ENCODE measurements around the gene LINC00237. TPM values are rescaled to one million over a fixed set of nuclear protein-coding genes. Genes with fewer than 3 reads are reported as not detected.

LINC00237 gene
- total and polyA plus RNA-seq, 2 experiments from 2014 or later, result 0.31 to 2.0 TPM

DNA sequence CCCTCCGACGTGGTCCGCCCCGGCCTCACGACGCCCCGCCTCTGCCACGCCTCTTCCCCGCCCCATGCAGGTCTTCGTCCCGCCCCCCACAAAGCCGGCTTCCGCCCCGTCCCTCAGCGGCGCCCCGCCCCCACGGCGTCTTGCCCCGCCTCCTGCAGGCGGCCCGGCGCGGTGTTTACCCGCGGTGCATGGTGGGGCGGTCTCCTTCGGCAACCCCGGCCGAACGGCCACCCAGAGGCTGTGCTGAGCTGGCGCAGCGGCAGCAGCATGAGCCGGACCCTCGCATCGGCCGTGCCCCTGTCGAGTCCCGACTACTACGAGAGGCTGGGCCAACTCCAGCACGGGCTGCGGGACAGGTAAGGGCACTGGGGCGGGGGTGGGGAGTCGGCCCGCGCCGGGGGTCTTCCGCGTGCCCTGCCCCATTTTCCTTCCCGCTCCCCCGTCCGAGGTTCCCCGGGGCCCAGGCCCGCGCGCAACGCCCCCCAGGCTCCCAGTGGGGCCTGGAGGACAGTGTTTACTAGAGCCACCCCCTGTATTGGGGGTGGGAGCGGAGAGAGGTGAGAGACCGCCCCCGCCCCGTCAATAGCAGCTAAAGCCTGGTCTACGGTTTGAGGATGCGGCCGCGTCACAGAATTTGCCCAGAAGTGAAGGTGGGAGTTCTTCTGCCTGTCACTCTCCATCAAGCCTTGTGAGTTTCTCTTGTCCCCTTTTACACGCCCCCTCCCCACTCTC is 19.9 kb upstream of the LINC00237 start, which contains the start of gene KIZ:
KIZ (plus strand) TSS at position 234 of the 732 bp plus-strand sequence; CDS start at position 268, 34 bp downstream.
- Histone ChIP-seq H3K27me3 (ENCODE audit: insufficient read depth) (no peaks in the 10 kb centered on the region), H3K36me3 (ENCODE audit: insufficient read depth) (no peaks in the 10 kb centered on the region), H2AFZ (peak within 1 kb of the TSS; percentile 99), H4K20me1 (replicated peaks; ENCODE audit: insufficient read depth) (no peaks in the 10 kb centered on the region), H3F3A (replicated peaks; ENCODE audit: low read depth) (peaks cover 6% of the 10 kb centered on the region; the same call in 1 of the 2 replicates), H3K4me1 (ENCODE audit: insufficient read depth) (peaks cover 53% of the 10 kb centered on the region), H3K79me2 (replicated peaks; ENCODE audit: insufficient read depth) (peaks cover 47% of the 10 kb centered on the region), H3K4me2 (peak within 1 kb of the TSS; percentile 98), H3K9me2 (ENCODE audit: insufficient read depth) (no peaks in the 10 kb centered on the region), H3K4me3 (peak within 1 kb of the TSS; percentile 95), H3K27ac (ENCODE audit: low read depth) (peak within 1 kb of the TSS; percentile 92)
- peaks cover 31% of the 10 kb centered on the region for H3K4me1 Mint-ChIP-seq
- H3K9me3 Mint-ChIP-seq, result no peaks in the 10 kb centered on the region
- peak within 1 kb of the TSS; percentile 90 for H3K4me3 Mint-ChIP-seq
- H3K27me3 Mint-ChIP-seq (ENCODE audit: insufficient read depth, low read depth, poor library complexity), result peaks cover 5% of the 10 kb centered on the region
- TF ChIP-seq, protein P1, sequence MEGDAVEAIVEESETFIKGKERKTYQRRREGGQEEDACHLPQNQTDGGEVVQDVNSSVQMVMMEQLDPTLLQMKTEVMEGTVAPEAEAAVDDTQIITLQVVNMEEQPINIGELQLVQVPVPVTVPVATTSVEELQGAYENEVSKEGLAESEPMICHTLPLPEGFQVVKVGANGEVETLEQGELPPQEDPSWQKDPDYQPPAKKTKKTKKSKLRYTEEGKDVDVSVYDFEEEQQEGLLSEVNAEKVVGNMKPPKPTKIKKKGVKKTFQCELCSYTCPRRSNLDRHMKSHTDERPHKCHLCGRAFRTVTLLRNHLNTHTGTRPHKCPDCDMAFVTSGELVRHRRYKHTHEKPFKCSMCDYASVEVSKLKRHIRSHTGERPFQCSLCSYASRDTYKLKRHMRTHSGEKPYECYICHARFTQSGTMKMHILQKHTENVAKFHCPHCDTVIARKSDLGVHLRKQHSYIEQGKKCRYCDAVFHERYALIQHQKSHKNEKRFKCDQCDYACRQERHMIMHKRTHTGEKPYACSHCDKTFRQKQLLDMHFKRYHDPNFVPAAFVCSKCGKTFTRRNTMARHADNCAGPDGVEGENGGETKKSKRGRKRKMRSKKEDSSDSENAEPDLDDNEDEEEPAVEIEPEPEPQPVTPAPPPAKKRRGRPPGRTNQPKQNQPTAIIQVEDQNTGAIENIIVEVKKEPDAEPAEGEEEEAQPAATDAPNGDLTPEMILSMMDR (conservative IDR thresholded peaks at IDR 0.05; ENCODE audit: low read depth in 2 of 2), result peak in 1 of 2 experiments; percentile 25; a peak in 2 of 4 replicates
- TF ChIP-seq CREB1 (CRISPR knock-in tag; IDR thresholded peaks at IDR 0.05; ENCODE audit: low read depth) (no peak; the same call in 1 of the 2 replicates), POLR2AphosphoS5 (IDR thresholded peaks at IDR 0.05; ENCODE audit: low read depth) (peak; percentile 85), NANOG (IDR thresholded peaks at IDR 0.05; ENCODE audit: borderline replicate concordance) (no peak)
- ATAC-seq (peak; percentile 97), DNase-seq (ENCODE audit: low spot score) (peak; percentile 97)
- peak within 1 kb of the TSS; percentile 53 for H3K27ac Mint-ChIP-seq
- no peaks in the 10 kb centered on the region for H3K36me3 Mint-ChIP-seq (ENCODE audit: low read depth)

DNA sequence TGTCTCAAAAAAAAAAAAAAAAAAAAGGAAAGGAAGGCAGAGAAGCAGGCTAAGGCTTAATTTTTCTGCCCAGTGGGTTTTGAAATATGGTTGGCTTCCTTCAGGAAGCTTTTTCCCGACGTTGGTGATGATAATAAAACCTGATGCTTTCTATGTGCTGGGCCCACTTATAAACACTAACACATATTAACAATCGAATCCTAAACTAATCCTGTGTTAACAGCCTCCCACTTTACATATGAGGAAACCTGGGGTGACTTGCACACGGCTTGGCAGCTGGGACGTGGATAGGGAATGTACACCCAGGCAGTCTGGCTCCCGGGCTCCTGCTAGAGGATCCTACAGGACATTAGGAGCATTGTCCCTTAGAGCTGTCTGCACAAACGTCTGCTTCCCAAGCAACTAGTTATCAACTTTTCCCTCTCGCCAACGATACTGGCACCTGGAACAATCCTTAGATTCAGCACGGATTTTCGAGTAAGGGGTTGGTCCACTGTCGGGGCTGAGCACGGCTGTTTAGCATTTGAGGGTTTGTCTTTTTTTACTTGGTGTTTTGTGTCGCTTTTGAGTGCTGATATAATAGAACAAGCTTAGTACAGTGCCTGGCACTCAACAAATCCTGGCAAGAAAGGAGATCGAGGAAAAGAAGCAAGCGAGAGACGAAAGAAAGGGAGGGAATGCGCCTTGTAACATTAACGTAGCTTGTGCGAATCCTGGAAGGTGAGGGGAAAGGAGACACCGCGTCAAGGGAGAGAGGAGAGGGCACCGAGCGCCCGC is 19.1 kb upstream of the LINC00237 start:
- TF ChIP-seq, protein P1 (conservative IDR thresholded peaks at IDR 0.05; ENCODE audit: low read depth in 2 of 2), result peak in 1 of 2 experiments; percentile 12; a peak in 1 of 4 replicates
- TF ChIP-seq EZH2phosphoT487 (IDR thresholded peaks at IDR 0.05; ENCODE audit: unreplicated experiment), result no peak
- peak; percentile 56 for TF ChIP-seq POLR2AphosphoS5 (IDR thresholded peaks at IDR 0.05; ENCODE audit: low read depth)
- peak; percentile 34; the same call in 1 of the 2 replicates for TF ChIP-seq CREB1 (CRISPR knock-in tag; IDR thresholded peaks at IDR 0.05; ENCODE audit: low read depth)
- no peak for TF ChIP-seq EZH2 (IDR thresholded peaks at IDR 0.05; ENCODE audit: low read depth, unreplicated experiment)
- TF ChIP-seq ZNF331 (CRISPR knock-in tag; IDR thresholded peaks at IDR 0.05; ENCODE audit: low read depth), result no peak
- ATAC-seq, result peak; percentile 93
- peak overlapping the region; percentile 95 for H3K4me3 ChIP-seq
- H3K27me3 ChIP-seq (ENCODE audit: insufficient read depth), result no peaks in the 10 kb centered on the region
- peak overlapping the region; percentile 53; the same call in 1 of the 2 replicates for H3K27ac Mint-ChIP-seq
- peak overlapping the region; percentile 90 for H3K4me3 Mint-ChIP-seq
- H3F3A ChIP-seq (replicated peaks; ENCODE audit: low read depth), result peaks cover 6% of the 10 kb centered on the region; the same call in 1 of the 2 replicates
- no peaks in the 10 kb centered on the region for H3K9me3 Mint-ChIP-seq
- no peaks in the 10 kb centered on the region for H3K9me2 ChIP-seq (ENCODE audit: insufficient read depth)
- H3K4me2 ChIP-seq, result peak overlapping the region; percentile 90
- H3K4me1 ChIP-seq (ENCODE audit: insufficient read depth), result peaks cover 45% of the 10 kb centered on the region
- H3K4me1 Mint-ChIP-seq, result peaks cover 27% of the 10 kb centered on the region
- no peaks in the 10 kb centered on the region for H4K20me1 ChIP-seq (replicated peaks; ENCODE audit: insufficient read depth)
- no peaks in the 10 kb centered on the region for H3K36me3 ChIP-seq (ENCODE audit: insufficient read depth)
- peaks cover 5% of the 10 kb centered on the region for H3K27me3 Mint-ChIP-seq (ENCODE audit: insufficient read depth, low read depth, poor library complexity)
- H3K36me3 Mint-ChIP-seq (ENCODE audit: low read depth), result no peaks in the 10 kb centered on the region
- DNase-seq (ENCODE audit: low spot score), result peak; percentile 57
- H2AFZ ChIP-seq, result peak overlapping the region; percentile 99
- peak overlapping the region; percentile 88 for H3K27ac ChIP-seq (ENCODE audit: low read depth)
- peaks cover 40% of the 10 kb centered on the region for H3K79me2 ChIP-seq (replicated peaks; ENCODE audit: insufficient read depth)

Measured in GM23338 (cell line).